IMR-90 (cell line): ENCODE results near the gene UTF1. TPM values are rescaled to one million over a fixed set of nuclear protein-coding genes. Genes with fewer than 3 reads are reported as not detected.

Source experiments
- ATAC-seq: fragments of 200-7000 bp; cut with Tn5 transposase; 2 replicates; pipeline ENCODE4 v1.9.1; 2020; ENCODE audit warnings: low read depth, mild to moderate bottlenecking, moderate library complexity
- BruUV-seq: library from RNA; stranded (reverse); fragments of 400-500 nt; replicated peaks from 2 replicates; lab custom pipeline; 2021; lab: Mats Ljungman, UMichigan
- CTCF ChIA-PET: fragments of 300-600 bp; formaldehyde crosslinking; extraction: SDS; loops from one replicate; lab custom pipeline; 2021; ENCODE audit warnings: antibody characterized with exemption; lab: Yijun Ruan, JAX
- POLR2A ChIA-PET: fragments of 300-600 bp; sonication (Branson Sonifier 250); formaldehyde crosslinking; loops from one replicate; lab custom pipeline; 2022; ENCODE audit warnings: antibody characterized with exemption; ENCODE audit not compliant: unreplicated experiment; lab: Charles Lee
- DNase-seq: peaks from one replicate; pipeline ENCODE4 v3.0.0; 2013
- H2AFZ ChIP-seq: replicated peaks from 2 replicates; pipeline ENCODE3; 2013; ENCODE audit warnings: low read length, mild to moderate bottlenecking; ENCODE audit not compliant: poor library complexity
- H2AK5ac ChIP-seq: 2 replicates; pipeline ENCODE4 v1.6.1; 2013; ENCODE audit warnings: low read depth, low read length, inconsistent platforms
- H2AK9ac ChIP-seq: replicated peaks from 2 replicates; pipeline ENCODE3; 2013; ENCODE audit warnings: mild to moderate bottlenecking, low read depth, low read length, moderate library complexity; ENCODE audit not compliant: poor library complexity
- H2BK120ac ChIP-seq: 2 replicates; pipeline ENCODE4 v1.6.1; 2013; ENCODE audit warnings: low read depth, low read length, inconsistent platforms
- H2BK15ac ChIP-seq: 3 replicates; pipeline ENCODE4 v1.6.1; 2013; ENCODE audit warnings: low read depth, low read length, inconsistent platforms
- H2BK20ac ChIP-seq: 2 replicates; pipeline ENCODE4 v1.6.1; 2013; ENCODE audit warnings: low read depth, mild to moderate bottlenecking, inconsistent platforms, low read length, moderate library complexity
- H2BK5ac ChIP-seq: 2 replicates; pipeline ENCODE4 v1.6.1; 2013; ENCODE audit warnings: mild to moderate bottlenecking, low read depth, low read length, inconsistent platforms; ENCODE audit not compliant: poor library complexity, severe bottlenecking
- H3K14ac ChIP-seq: replicated peaks from 2 replicates; pipeline ENCODE4 v1.6.1; 2013; ENCODE audit warnings: low read depth, low read length, inconsistent platforms
- H3K18ac ChIP-seq: 2 replicates; pipeline ENCODE4 v1.6.1; 2013; ENCODE audit warnings: low read depth, low read length, control low read depth
- H3K23ac ChIP-seq: 2 replicates; pipeline ENCODE4 v1.6.1; 2013; ENCODE audit warnings: low read depth, low read length, inconsistent platforms
- H3K27ac ChIP-seq: 2 replicates; pipeline ENCODE4 v1.5.1; 2013; ENCODE audit warnings: mild to moderate bottlenecking, control low read depth, low read length; ENCODE audit not compliant: insufficient read depth
- H3K27me3 ChIP-seq: 2 replicates; pipeline ENCODE4 v1.6.1; 2013; ENCODE audit warnings: low read length; ENCODE audit not compliant: control insufficient read depth, insufficient read depth
- H3K36me3 ChIP-seq: 2 replicates; pipeline ENCODE4 v1.6.1; 2013; ENCODE audit warnings: low read length, mixed read lengths; ENCODE audit not compliant: control insufficient read depth, insufficient read depth
- H3K4ac ChIP-seq: 2 replicates; pipeline ENCODE4 v1.6.1; 2013; ENCODE audit warnings: low read depth, low read length, inconsistent platforms
- H3K4me1 ChIP-seq: 2 replicates; pipeline ENCODE4 v1.6.1; 2013; ENCODE audit warnings: low read length, mixed read lengths; ENCODE audit not compliant: control insufficient read depth, insufficient read depth
- H3K4me2 ChIP-seq: 2 replicates; pipeline ENCODE4 v1.6.1; 2013; ENCODE audit warnings: low read depth, mild to moderate bottlenecking, control low read depth, low read length, moderate library complexity
- H3K4me3 ChIP-seq: 2 replicates; pipeline ENCODE4 v1.5.1; 2013; ENCODE audit warnings: low read depth, mild to moderate bottlenecking, control low read depth, low read length, moderate library complexity; ENCODE audit not compliant: insufficient read depth
- H3K56ac ChIP-seq: 2 replicates; pipeline ENCODE4 v1.6.1; 2013; ENCODE audit warnings: low read length, inconsistent platforms; ENCODE audit not compliant: insufficient read depth; ENCODE audit errors: extremely low read depth
- H3K79me1 ChIP-seq, 2 experiments: 2 replicates each; pipeline ENCODE4 v1.6.1; 2013; ENCODE audit warnings: low read length in 2 of 2, inconsistent platforms in 1 of 2, low read depth in 1 of 2
- H3K9ac ChIP-seq: 2 replicates; pipeline ENCODE4 v1.6.1; 2013; ENCODE audit warnings: low read depth, low read length, control low read depth
- H3K9me1 ChIP-seq: 2 replicates; pipeline ENCODE4 v1.6.1; 2013; ENCODE audit warnings: low read length, inconsistent platforms; ENCODE audit not compliant: insufficient read depth
- H3K9me3 ChIP-seq: 2 replicates; pipeline ENCODE4 v1.6.1; 2013; ENCODE audit warnings: low read length; ENCODE audit not compliant: control insufficient read depth, insufficient read depth
- H4K20me1 ChIP-seq: 2 replicates; pipeline ENCODE4 v1.6.1; 2013; ENCODE audit warnings: low read length, inconsistent platforms; ENCODE audit not compliant: insufficient read depth
- H4K5ac ChIP-seq: 2 replicates; pipeline ENCODE4 v1.6.1; 2013; ENCODE audit warnings: mild to moderate bottlenecking, low read depth, low read length, control low read depth
- H4K8ac ChIP-seq, 2 experiments: 2 replicates each; pipeline ENCODE4 v1.6.1; 2013; ENCODE audit warnings: low read depth in 2 of 2, low read length in 2 of 2, control low read depth in 1 of 2, inconsistent platforms in 1 of 2
- H4K91ac ChIP-seq: 2 replicates; pipeline ENCODE4 v1.6.1; 2013; ENCODE audit warnings: low read depth, low read length, inconsistent platforms; ENCODE audit not compliant: insufficient read depth
- CEBPB ChIP-seq: IDR thresholded peaks from 2 replicates; pipeline ENCODE4 v1.6.1; 2012; ENCODE audit warnings: low read depth, low read length, improper control_type of control experiment
- CHD1 ChIP-seq: IDR thresholded peaks from 2 replicates; pipeline ENCODE4 v1.6.1; 2012; ENCODE audit warnings: low read depth, low read length, improper control_type of control experiment
- FOS ChIP-seq: fragments of 150-350 bp; IDR thresholded peaks from 2 replicates; pipeline ENCODE4 v1.6.1; 2016; ENCODE audit warnings: low read depth, low read length
- MAFK ChIP-seq: IDR thresholded peaks from 2 replicates; pipeline ENCODE4 v1.6.1; 2012; ENCODE audit warnings: low read depth, low read length, improper control_type of control experiment
- MAZ ChIP-seq: IDR thresholded peaks from 2 replicates; pipeline ENCODE4 v1.6.1; 2012; ENCODE audit warnings: low read depth, mild to moderate bottlenecking, low read length, improper control_type of control experiment, moderate library complexity, borderline replicate concordance
- MXI1 ChIP-seq: IDR thresholded peaks from 2 replicates; pipeline ENCODE4 v1.6.1; 2012; ENCODE audit warnings: low read depth, mild to moderate bottlenecking, low read length, moderate library complexity, borderline replicate concordance
- NFE2L2 ChIP-seq: fragments of 150-350 bp; IDR thresholded peaks from 2 replicates; pipeline ENCODE4 v1.6.1; 2016; ENCODE audit warnings: low read depth, mild to moderate bottlenecking, low read length
- RAD21 ChIP-seq: IDR thresholded peaks from 2 replicates; pipeline ENCODE4 v1.6.1; 2012; ENCODE audit warnings: low read length, improper control_type of control experiment
- RCOR1 ChIP-seq: IDR thresholded peaks from 2 replicates; pipeline ENCODE4 v1.6.1; 2012; ENCODE audit warnings: mild to moderate bottlenecking, low read length, improper control_type of control experiment; ENCODE audit not compliant: insufficient replicate concordance
- RFX5 ChIP-seq: IDR thresholded peaks from 2 replicates; pipeline ENCODE4 v1.8.0; 2012; ENCODE audit warnings: low read depth, mild to moderate bottlenecking, low read length, moderate library complexity
- SMC3 ChIP-seq: fragments of 150-350 bp; IDR thresholded peaks from 2 replicates; pipeline ENCODE4 v1.6.1; 2016; ENCODE audit warnings: low read depth, mild to moderate bottlenecking, antibody characterized with exemption, low read length, moderate library complexity
- WGBS, 2 experiments: methylation state at CpG; one replicate each; pipeline versions ENCODE4 v1.1.5 to v1.1.7; 2013; ENCODE audit warnings: missing lambda C conversion rate in 2 of 2; ENCODE audit not compliant: insufficient read length in 1 of 2; ENCODE audit errors: extremely low coverage in 2 of 2; 5-methylcytosine and 5-hydroxymethylcytosine counted together
- dilution Hi-C: fragments of 300-500 bp; cut with HindIII; formaldehyde crosslinking; loops from one replicate; pipeline ENCODE4 v1.14.3; 2018; ENCODE audit warnings: low sequenced_read_pairs; ENCODE audit not compliant: unreplicated experiment
- in situ Hi-C: fragments of 300-500 bp; cut with MboI; formaldehyde crosslinking; loops from 3 replicates; pipeline ENCODE4 v1.14.3; 2019; ENCODE audit warnings: low sequenced_read_pairs, inconsistent platforms, mixed read lengths
- intact Hi-C: fragments of 100-400 bp; cut with micrococcal nuclease; formaldehyde crosslinking; loops from 2 replicates; pipeline ENCODE4 v1.10.0; 2022
- polyA plus RNA-seq, 3 experiments: library from polyadenylated mRNA; depleted of rRNA; stranded (reverse); fragments of >200 nt; gene quantifications; 2 replicates each; pipeline ENCODE4 v1.2.3, GENCODE V29; 2012; ENCODE audit warnings: low replicate concordance in 1 of 3
- total RNA-seq: library from RNA; depleted of rRNA; stranded (reverse); fragments of >200 nt; gene quantifications from 2 replicates; pipeline ENCODE4 v1.2.3, GENCODE V29; 2012
- TF ChIP-seq, protein P1 (sequence below): fragments of 150-350 bp; IDR thresholded peaks from 2 replicates; pipeline ENCODE4 v1.6.1; 2017; ENCODE audit warnings: mild to moderate bottlenecking, antibody characterized with exemption, low read length, low read depth
- TF ChIP-seq, protein P2 (sequence below): fragments of 150-350 bp; IDR thresholded peaks from 2 replicates; pipeline ENCODE4 v1.6.1; 2016; ENCODE audit warnings: low read depth, mild to moderate bottlenecking, low read length, moderate library complexity, borderline replicate concordance
- TF ChIP-seq, protein P3 (sequence below): conservative IDR thresholded peaks from 2 replicates; pipeline ENCODE4 v1.5.1; 2012; ENCODE audit warnings: mild to moderate bottlenecking, low read depth, low read length, improper control_type of control experiment

Gene UTF1
- total and polyA plus RNA-seq, 2 of the 4 experiments (the other 2 are of a cell fraction) = not detected

DNA sequence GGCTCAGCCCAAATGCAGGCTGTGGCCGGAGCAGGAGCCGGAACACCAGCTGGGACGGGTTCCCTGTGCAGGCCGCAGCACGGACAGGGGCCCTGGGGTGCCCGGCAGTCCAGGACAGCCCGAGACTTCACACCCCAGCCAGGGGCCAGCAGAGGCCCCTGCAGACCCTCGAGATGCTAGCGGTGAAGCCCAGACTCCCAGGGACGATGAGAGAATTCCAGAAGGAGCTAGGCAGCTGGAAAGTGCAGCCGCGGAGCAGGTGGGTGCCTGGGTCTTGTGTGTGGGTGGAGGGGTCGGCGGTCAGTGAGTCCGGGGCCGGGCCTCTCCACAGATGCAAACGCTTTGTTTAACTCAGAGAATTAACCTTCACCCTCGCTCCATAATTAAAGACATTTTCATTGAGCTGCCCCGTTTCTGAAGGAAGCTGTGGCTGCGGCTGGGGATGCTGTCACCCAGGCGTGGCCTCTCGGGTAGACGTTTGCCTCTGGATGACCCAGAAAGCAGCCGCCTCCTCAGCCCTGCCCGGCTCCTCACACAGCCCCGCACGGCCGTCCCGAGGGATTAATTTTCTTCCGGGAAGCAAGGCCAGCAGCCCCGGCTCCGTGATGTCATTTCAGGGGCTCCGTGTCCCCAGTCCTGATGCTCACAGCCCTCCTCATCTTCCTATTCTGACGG is 43.5 kb upstream of the UTF1 start:
- POLR2A ChIA-PET = no interaction called here

More for the DNA sequence above, 43.5 kb upstream of the UTF1 start:
- no peak overlapping the region for H2AK9ac ChIP-seq
- no peak overlapping the region for H3K4me2 ChIP-seq
- H2BK20ac ChIP-seq = no peak overlapping the region
- H2BK120ac ChIP-seq = no peak overlapping the region
- intact Hi-C loops (no loop called here), in situ Hi-C loops (no loop called here), dilution Hi-C loops (no loop called here)
- H2AFZ ChIP-seq = peak overlapping the region; percentile 14
- no peak for ATAC-seq
- no peak overlapping the region for H3K27ac ChIP-seq
- CTCF ChIA-PET = no interaction called here
- no TSS peak for BruUV-seq
- H3K23ac ChIP-seq = no peak overlapping the region
- TF ChIP-seq, protein P1, sequence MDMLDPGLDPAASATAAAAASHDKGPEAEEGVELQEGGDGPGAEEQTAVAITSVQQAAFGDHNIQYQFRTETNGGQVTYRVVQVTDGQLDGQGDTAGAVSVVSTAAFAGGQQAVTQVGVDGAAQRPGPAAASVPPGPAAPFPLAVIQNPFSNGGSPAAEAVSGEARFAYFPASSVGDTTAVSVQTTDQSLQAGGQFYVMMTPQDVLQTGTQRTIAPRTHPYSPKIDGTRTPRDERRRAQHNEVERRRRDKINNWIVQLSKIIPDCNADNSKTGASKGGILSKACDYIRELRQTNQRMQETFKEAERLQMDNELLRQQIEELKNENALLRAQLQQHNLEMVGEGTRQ = no peak
- TF ChIP-seq, protein P2, sequence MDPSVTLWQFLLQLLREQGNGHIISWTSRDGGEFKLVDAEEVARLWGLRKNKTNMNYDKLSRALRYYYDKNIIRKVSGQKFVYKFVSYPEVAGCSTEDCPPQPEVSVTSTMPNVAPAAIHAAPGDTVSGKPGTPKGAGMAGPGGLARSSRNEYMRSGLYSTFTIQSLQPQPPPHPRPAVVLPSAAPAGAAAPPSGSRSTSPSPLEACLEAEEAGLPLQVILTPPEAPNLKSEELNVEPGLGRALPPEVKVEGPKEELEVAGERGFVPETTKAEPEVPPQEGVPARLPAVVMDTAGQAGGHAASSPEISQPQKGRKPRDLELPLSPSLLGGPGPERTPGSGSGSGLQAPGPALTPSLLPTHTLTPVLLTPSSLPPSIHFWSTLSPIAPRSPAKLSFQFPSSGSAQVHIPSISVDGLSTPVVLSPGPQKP = no peak
- TF ChIP-seq RFX5 (no peak), CEBPB (no peak), MAZ (no peak), NFE2L2 (no peak), FOS (no peak), MAFK (no peak), MXI1 (no peak), CHD1 (no peak), RCOR1 (no peak), RAD21 (no peak), SMC3 (no peak)
- TF ChIP-seq, protein P3, sequence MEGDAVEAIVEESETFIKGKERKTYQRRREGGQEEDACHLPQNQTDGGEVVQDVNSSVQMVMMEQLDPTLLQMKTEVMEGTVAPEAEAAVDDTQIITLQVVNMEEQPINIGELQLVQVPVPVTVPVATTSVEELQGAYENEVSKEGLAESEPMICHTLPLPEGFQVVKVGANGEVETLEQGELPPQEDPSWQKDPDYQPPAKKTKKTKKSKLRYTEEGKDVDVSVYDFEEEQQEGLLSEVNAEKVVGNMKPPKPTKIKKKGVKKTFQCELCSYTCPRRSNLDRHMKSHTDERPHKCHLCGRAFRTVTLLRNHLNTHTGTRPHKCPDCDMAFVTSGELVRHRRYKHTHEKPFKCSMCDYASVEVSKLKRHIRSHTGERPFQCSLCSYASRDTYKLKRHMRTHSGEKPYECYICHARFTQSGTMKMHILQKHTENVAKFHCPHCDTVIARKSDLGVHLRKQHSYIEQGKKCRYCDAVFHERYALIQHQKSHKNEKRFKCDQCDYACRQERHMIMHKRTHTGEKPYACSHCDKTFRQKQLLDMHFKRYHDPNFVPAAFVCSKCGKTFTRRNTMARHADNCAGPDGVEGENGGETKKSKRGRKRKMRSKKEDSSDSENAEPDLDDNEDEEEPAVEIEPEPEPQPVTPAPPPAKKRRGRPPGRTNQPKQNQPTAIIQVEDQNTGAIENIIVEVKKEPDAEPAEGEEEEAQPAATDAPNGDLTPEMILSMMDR = no peak
- no peak for DNase-seq
- no peak overlapping the region for H3K56ac ChIP-seq
- no peaks in the 10 kb centered on the region for H3K27me3 ChIP-seq
- H4K20me1 ChIP-seq = no peaks in the 10 kb centered on the region
- H3K14ac ChIP-seq = no peak overlapping the region
- H4K91ac ChIP-seq = no peak overlapping the region
- WGBS, 2 experiments = 34% methylated on average over 5 of the region's 34 CpGs; no CpG with 5 or more reads in 1 of the 2 experiments
- H4K5ac ChIP-seq = no peak overlapping the region
- H3K18ac ChIP-seq = no peak overlapping the region
- no peak overlapping the region for H2AK5ac ChIP-seq
- no peaks in the 10 kb centered on the region for H3K4me1 ChIP-seq
- H3K79me1 ChIP-seq = no peaks in the 10 kb centered on the region
- no peak overlapping the region for H2BK5ac ChIP-seq
- no peak overlapping the region for H4K8ac ChIP-seq
- no peak overlapping the region for H3K4me3 ChIP-seq
- no peak overlapping the region for H2BK15ac ChIP-seq
- no peaks in the 10 kb centered on the region for H3K9me1 ChIP-seq
- peaks cover 2% of the 10 kb centered on the region for H3K36me3 ChIP-seq
- no peak overlapping the region for H3K4ac ChIP-seq
- peaks cover under 1% of the 10 kb centered on the region; the same call in 1 of the 2 replicates for H3K9me3 ChIP-seq
- no peak overlapping the region for H3K9ac ChIP-seq
